K562 (cell line): ENCODE data around the gene FAM83E. TPM values are rescaled to one million over a fixed set of nuclear protein-coding genes. Genes with fewer than 3 reads are reported as not detected.
A peak's percentile ranks its signal among the peaks of the same experiment; 100 is the strongest.

Experiments used
- ATAC-seq: fragments of 200-7000 bp; cut with Tn5 transposase; 3 replicates; pipeline ENCODE4 v1.9.1; 2020; ENCODE audit warnings: moderate library complexity
- BruUV-seq: library from RNA; stranded (reverse); fragments of 400-500 nt; replicated peaks from 2 replicates; lab custom pipeline; 2021; lab: Mats Ljungman, UMichigan
- CTCF ChIA-PET: fragments of 300-600 bp; formaldehyde crosslinking; extraction: SDS; loops from one replicate; lab custom pipeline; 2021; ENCODE audit warnings: low intra/inter-chr PET ratio; lab: Yijun Ruan, JAX
- POLR2A ChIA-PET: fragments of 300-600, 350-650 bp; sonication (Branson Sonifier 250); formaldehyde crosslinking; extraction: SDS; loops from one replicate; lab custom pipeline; 2021; ENCODE audit warnings: antibody characterized with exemption, inconsistent platforms; lab: Yijun Ruan, JAX
- DNase-seq, 4 experiments: peaks; one replicate each; pipeline versions ENCODE4 v3.0.0 to v3.0.0-alpha.2; 2011 to 2018; ENCODE audit warnings: low spot score in 3 of 4, mixed read lengths in 3 of 4; ENCODE audit errors: extremely low read depth in 1 of 4
- FAIRE-seq: peaks from 2 replicates; lab custom pipeline; 2011; peaks lifted over from hg19 to GRCh38; lab: Jason Lieb, UNC
- H2AFZ ChIP-seq: 2 replicates; pipeline ENCODE4 v1.6.0; 2011; ENCODE audit warnings: low read depth, low read length, control low read depth, inconsistent platforms
- H3K27ac ChIP-seq: fragments of 200-600 bp; 3 replicates; pipeline ENCODE4 v1.8.0; 2011; ENCODE audit warnings: low read depth, mild to moderate bottlenecking, control low read depth, inconsistent platforms, low read length, moderate library complexity, mixed read lengths; ENCODE audit errors: extremely low read depth
- H3K27me3 ChIP-seq, 2 experiments: fragments of 300-600 bp in 1 of 2; 2 replicates in 1 of 2; 3 replicates in 1 of 2; pipeline versions ENCODE4 v1.6.0 to v1.8.0; 2011; ENCODE audit warnings: inconsistent platforms in 2 of 2, low read length in 2 of 2, mild to moderate bottlenecking in 1 of 2, mixed read lengths in 1 of 2, moderate library complexity in 1 of 2; ENCODE audit not compliant: control insufficient read depth in 2 of 2, insufficient read depth in 2 of 2
- H3K36me3 ChIP-seq: fragments of 300-600 bp; 3 replicates; pipeline ENCODE4 v1.8.0; 2011; ENCODE audit warnings: mild to moderate bottlenecking, low read length, inconsistent platforms; ENCODE audit not compliant: control insufficient read depth, insufficient read depth
- H3K4me1 ChIP-seq, 2 experiments: fragments of 200-600 bp in 1 of 2; replicated peaks in 1 of 2; 2 replicates in 1 of 2; 3 replicates in 1 of 2; pipeline versions ENCODE4 v1.5.1 to v1.8.0; 2011; ENCODE audit warnings: inconsistent platforms in 2 of 2, low read length in 2 of 2, mild to moderate bottlenecking in 1 of 2, mixed read lengths in 1 of 2, moderate library complexity in 1 of 2; ENCODE audit not compliant: control insufficient read depth in 2 of 2, insufficient read depth in 2 of 2
- H3K4me2 ChIP-seq: 2 replicates; pipeline ENCODE4 v1.6.1; 2011; ENCODE audit warnings: low read length, control low read depth, inconsistent platforms, mixed read lengths; ENCODE audit not compliant: insufficient read depth
- H3K4me3 ChIP-seq: fragments of 200-600 bp; sonication (generic), shearing (Covaris generic); 2 replicates; pipeline ENCODE4 v1.5.1; 2016; ENCODE audit warnings: control low read depth, inconsistent platforms
- H3K79me2 ChIP-seq: fragments of 200-600 bp; 3 replicates; pipeline ENCODE4 v1.8.0; 2011; ENCODE audit warnings: low read length, inconsistent platforms; ENCODE audit not compliant: control insufficient read depth, insufficient read depth
- H3K9ac ChIP-seq, 2 experiments: 2 replicates each; pipeline versions ENCODE4 v1.6.0 to v1.6.1; 2011; ENCODE audit warnings: low read depth in 2 of 2, low read length in 2 of 2, control low read depth in 1 of 2, inconsistent platforms in 1 of 2, mild to moderate bottlenecking in 1 of 2, mixed read lengths in 1 of 2; ENCODE audit not compliant: insufficient read depth in 1 of 2
- H3K9me1 ChIP-seq: one replicate; pipeline ENCODE4 v1.6.0; 2011; ENCODE audit warnings: inconsistent platforms, mild to moderate bottlenecking, low read length, moderate library complexity; ENCODE audit not compliant: control insufficient read depth, insufficient read depth
- H3K9me3 ChIP-seq: replicated peaks from 2 replicates; pipeline ENCODE4 v1.5.1; 2011; ENCODE audit warnings: low read depth, low read length, inconsistent platforms; ENCODE audit not compliant: control insufficient read depth, insufficient read depth
- H4K20me1 ChIP-seq: replicated peaks from 2 replicates; pipeline ENCODE4 v1.6.1; 2011; ENCODE audit warnings: low read length, inconsistent platforms, mixed read lengths; ENCODE audit not compliant: control insufficient read depth, insufficient read depth
- CREM ChIP-seq: IDR thresholded peaks from 2 replicates; pipeline ENCODE4 v1.6.1; 2014; ENCODE audit warnings: antibody characterized with exemption, low read depth
- FUS ChIP-seq: fragments of 200-400 bp; formaldehyde crosslinking; optimal IDR thresholded peaks from 2 replicates; pipeline ENCODE3; 2017; ENCODE audit warnings: low read depth, low read length
- KAT7 ChIP-seq: sonication (generic); formaldehyde crosslinking; IDR thresholded peaks from 2 replicates; pipeline ENCODE4 v1.8.0; 2022; ENCODE audit warnings: missing genetic modification reagents, mild to moderate bottlenecking, borderline replicate concordance
- RFX7 ChIP-seq: fragments of 250-450 bp; sonication (Bioruptor Pico); IDR thresholded peaks from 2 replicates; pipeline ENCODE4 v1.5.1; 2021; ENCODE audit warnings: mild to moderate bottlenecking
- ZNF174 ChIP-seq: fragments of 250-450 bp; sonication (Bioruptor Pico); IDR thresholded peaks from 2 replicates; pipeline ENCODE4 v1.4.0; 2020; ENCODE audit warnings: mild to moderate bottlenecking
- WGBS: fragments of 100-300 bp; shearing (Covaris generic); methylation state at CpG from one replicate; pipeline ENCODE4 v1.1.6; 2016; ENCODE audit warnings: low coverage, mixed read lengths; ENCODE audit not compliant: insufficient coverage; ENCODE audit errors: missing lambda C conversion rate; 5-methylcytosine and 5-hydroxymethylcytosine counted together
- in situ Hi-C: fragments of 300-500 bp; cut with MboI; formaldehyde crosslinking; loops from 4 replicates; pipeline ENCODE4 v1.15.0; 2018; ENCODE audit warnings: inconsistent platforms, mixed read lengths
- intact Hi-C: fragments of 100-400 bp; cut with micrococcal nuclease; formaldehyde crosslinking; loops from 2 replicates; pipeline ENCODE4 v1.14.2; 2022
- polyA plus RNA-seq, 8 experiments: library from polyadenylated mRNA; depleted of rRNA in 4 of 8; stranded (reverse) in 5 of 8; unstranded in 3 of 8; fragments of >200 nt; fragmentation: Nextera tagmentation in 2 of 8; fragmentation: Illumina TruSeq in 1 of 8; extraction: Ambion mirVana in 2 of 8; extraction: Trizol in 1 of 8; gene quantifications; 2 replicates each; pipeline versions ENCODE4 v1.2.1 to v1.2.3, GENCODE V29; 2011 to 2014; ENCODE audit warnings: inconsistent platforms in 1 of 8, missing spikeins in 1 of 8
- total RNA-seq, 7 experiments: library from RNA; depleted of rRNA in 6 of 7; stranded (reverse); fragments of >200 nt in 6 of 7; fragmentation: Illumina TruSeq in 2 of 7; extraction: Trizol in 2 of 7; gene quantifications; 2 replicates each; pipeline versions ENCODE4 v1.2.1 to v1.2.3, GENCODE V29; 2011 to 2021; ENCODE audit warnings: low replicate concordance in 1 of 7
- TF ChIP-seq, protein P1 (sequence below): fragments of 250-450 bp; sonication (Bioruptor Pico); IDR thresholded peaks from 2 replicates; pipeline ENCODE4 v1.5.0; 2021
- TF ChIP-seq, protein P2 (sequence below): sonication (generic); formaldehyde crosslinking; IDR thresholded peaks from 2 replicates; pipeline ENCODE4 v1.8.0; 2023; ENCODE audit warnings: mild to moderate bottlenecking, missing genetic modification reagents
- TF ChIP-seq, protein P3 (sequence below): fragments of 450-650 bp; IDR thresholded peaks from 2 replicates; pipeline ENCODE4 v1.7.0; 2016; ENCODE audit warnings: borderline replicate concordance
- TF ChIP-seq, protein P4 (sequence below): sonication (generic); formaldehyde crosslinking; IDR thresholded peaks from 2 replicates; pipeline ENCODE4 v1.8.0; 2022; ENCODE audit warnings: mild to moderate bottlenecking, missing genetic modification reagents
- TF ChIP-seq, protein P5 (sequence below), 3 experiments: fragments of 200-800 bp in 1 of 3; sonication (Bioruptor generic) in 1 of 3; sonication (generic) in 1 of 3; formaldehyde crosslinking in 1 of 3; IDR thresholded peaks; 2 replicates each; pipeline versions ENCODE4 v1.6.1 to v1.8.0; 2016 to 2022; ENCODE audit warnings: mild to moderate bottlenecking in 2 of 3, missing compliant biosample characterization in 2 of 3, missing genetic modification characterization in 2 of 3, missing genetic modification reagents in 1 of 3

FAM83E gene
- total and polyA plus RNA-seq, 9 of the 15 experiments (the other 6 are each of a cell fraction or from before 2014, with no cell fraction given): 0.15 to 0.87 (median 0.29) TPM; not detected in 4

DNA sequence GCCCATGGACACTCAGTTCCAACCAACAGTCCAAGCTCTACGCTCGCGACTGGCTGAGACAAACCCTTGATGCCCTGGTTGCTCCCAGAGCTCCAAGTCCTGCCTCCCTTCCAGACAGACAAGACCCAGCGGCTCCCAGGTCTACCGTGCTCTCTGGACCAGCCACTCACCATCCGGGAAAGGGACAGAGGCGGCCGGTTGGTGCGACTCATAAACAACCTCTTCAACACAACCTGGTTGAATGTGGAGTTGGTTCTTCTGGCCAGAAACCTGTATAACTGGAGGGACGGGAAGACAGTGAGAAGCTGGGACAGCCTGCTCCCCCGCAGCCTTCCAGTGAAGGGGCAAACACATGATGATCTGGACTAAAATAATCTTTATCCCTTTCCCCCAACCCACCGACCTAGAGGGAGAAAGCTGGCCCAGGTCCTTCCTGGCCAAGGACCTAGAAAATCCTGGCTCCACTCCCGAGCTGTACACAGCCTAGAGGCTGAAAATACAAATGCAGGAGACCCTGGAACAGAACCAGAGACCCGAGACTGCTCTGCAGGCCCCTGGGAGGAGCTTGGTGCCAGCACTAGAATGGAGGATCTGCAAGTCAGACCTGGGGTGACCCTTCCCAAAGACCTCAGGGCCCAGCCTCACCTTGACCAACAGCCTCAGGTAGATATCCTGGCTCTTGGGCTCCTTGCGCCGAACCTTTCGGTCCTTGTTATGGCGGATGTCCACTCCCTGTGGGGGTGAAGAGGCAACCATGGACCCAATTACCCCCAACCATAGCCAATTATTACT, 2.5 kb upstream of the FAM83E start:
- H3K4me1 ChIP-seq: peaks cover 30 to 63% of the 10 kb centered on the region in 2 experiments; a peak in 4 of 5 replicates
- H3K9me1 ChIP-seq: peaks cover 11% of the 10 kb centered on the region
- H3K27ac ChIP-seq: peak overlapping the region; percentile 78
- H3K4me2 ChIP-seq: peak overlapping the region; percentile 91
- DNase-seq: peak in 1 of 4 experiments; percentile 37
- BruUV-seq: no TSS peak
- in situ Hi-C loops (no loop called here), intact Hi-C loops (no loop called here)
- peak overlapping the region; percentile 64 for H3K4me3 ChIP-seq
- H3K27me3 ChIP-seq: no peaks in the 10 kb centered on the region
- no peaks in the 10 kb centered on the region for H3K9me3 ChIP-seq
- ChIA-PET CTCF (no interaction called here), POLR2A (interaction anchor here (0.6 to 4.7 kb wide), 27 partner anchors 10 to 294 kb away, joined by 3 to 85 read pairs (median 4); partner anchors contain the start of genes DBP and SPACA4)
- ATAC-seq: no peak
- peaks cover 44% of the 10 kb centered on the region for H3K79me2 ChIP-seq
- peaks cover 38% of the 10 kb centered on the region; the same call in 2 of the 3 replicates for H3K36me3 ChIP-seq
- no peak overlapping the region for H2AFZ ChIP-seq
- H4K20me1 ChIP-seq: peaks cover 37% of the 10 kb centered on the region
- no peak for FAIRE-seq
- 15% methylated on average over 18 of the region's 18 CpGs for WGBS
- H3K9ac ChIP-seq: peak overlapping the region; percentile 94
- no peak for TF ChIP-seq FUS
- 0 out of 2 replicates have a peak, but pooled peaks have one; percentile 37 for TF ChIP-seq KAT7
- TF ChIP-seq ZNF174 (CRISPR knock-in tag): no peak
- TF ChIP-seq, protein P1, sequence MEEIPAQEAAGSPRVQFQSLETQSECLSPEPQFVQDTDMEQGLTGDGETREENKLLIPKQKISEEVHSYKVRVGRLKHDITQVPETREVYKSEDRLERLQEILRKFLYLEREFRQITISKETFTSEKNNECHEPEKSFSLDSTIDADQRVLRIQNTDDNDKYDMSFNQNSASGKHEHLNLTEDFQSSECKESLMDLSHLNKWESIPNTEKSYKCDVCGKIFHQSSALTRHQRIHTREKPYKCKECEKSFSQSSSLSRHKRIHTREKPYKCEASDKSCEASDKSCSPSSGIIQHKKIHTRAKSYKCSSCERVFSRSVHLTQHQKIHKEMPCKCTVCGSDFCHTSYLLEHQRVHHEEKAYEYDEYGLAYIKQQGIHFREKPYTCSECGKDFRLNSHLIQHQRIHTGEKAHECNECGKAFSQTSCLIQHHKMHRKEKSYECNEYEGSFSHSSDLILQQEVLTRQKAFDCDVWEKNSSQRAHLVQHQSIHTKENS (CRISPR knock-in tag): no peak
- TF ChIP-seq, protein P2, sequence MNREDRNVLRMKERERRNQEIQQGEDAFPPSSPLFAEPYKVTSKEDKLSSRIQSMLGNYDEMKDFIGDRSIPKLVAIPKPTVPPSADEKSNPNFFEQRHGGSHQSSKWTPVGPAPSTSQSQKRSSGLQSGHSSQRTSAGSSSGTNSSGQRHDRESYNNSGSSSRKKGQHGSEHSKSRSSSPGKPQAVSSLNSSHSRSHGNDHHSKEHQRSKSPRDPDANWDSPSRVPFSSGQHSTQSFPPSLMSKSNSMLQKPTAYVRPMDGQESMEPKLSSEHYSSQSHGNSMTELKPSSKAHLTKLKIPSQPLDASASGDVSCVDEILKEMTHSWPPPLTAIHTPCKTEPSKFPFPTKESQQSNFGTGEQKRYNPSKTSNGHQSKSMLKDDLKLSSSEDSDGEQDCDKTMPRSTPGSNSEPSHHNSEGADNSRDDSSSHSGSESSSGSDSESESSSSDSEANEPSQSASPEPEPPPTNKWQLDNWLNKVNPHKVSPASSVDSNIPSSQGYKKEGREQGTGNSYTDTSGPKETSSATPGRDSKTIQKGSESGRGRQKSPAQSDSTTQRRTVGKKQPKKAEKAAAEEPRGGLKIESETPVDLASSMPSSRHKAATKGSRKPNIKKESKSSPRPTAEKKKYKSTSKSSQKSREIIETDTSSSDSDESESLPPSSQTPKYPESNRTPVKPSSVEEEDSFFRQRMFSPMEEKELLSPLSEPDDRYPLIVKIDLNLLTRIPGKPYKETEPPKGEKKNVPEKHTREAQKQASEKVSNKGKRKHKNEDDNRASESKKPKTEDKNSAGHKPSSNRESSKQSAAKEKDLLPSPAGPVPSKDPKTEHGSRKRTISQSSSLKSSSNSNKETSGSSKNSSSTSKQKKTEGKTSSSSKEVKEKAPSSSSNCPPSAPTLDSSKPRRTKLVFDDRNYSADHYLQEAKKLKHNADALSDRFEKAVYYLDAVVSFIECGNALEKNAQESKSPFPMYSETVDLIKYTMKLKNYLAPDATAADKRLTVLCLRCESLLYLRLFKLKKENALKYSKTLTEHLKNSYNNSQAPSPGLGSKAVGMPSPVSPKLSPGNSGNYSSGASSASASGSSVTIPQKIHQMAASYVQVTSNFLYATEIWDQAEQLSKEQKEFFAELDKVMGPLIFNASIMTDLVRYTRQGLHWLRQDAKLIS: no peak
- TF ChIP-seq RFX7 (CRISPR knock-in tag): no peak
- TF ChIP-seq, protein P3, sequence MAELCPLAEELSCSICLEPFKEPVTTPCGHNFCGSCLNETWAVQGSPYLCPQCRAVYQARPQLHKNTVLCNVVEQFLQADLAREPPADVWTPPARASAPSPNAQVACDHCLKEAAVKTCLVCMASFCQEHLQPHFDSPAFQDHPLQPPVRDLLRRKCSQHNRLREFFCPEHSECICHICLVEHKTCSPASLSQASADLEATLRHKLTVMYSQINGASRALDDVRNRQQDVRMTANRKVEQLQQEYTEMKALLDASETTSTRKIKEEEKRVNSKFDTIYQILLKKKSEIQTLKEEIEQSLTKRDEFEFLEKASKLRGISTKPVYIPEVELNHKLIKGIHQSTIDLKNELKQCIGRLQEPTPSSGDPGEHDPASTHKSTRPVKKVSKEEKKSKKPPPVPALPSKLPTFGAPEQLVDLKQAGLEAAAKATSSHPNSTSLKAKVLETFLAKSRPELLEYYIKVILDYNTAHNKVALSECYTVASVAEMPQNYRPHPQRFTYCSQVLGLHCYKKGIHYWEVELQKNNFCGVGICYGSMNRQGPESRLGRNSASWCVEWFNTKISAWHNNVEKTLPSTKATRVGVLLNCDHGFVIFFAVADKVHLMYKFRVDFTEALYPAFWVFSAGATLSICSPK: no peak
- TF ChIP-seq CREM: no peak
- TF ChIP-seq, protein P4, sequence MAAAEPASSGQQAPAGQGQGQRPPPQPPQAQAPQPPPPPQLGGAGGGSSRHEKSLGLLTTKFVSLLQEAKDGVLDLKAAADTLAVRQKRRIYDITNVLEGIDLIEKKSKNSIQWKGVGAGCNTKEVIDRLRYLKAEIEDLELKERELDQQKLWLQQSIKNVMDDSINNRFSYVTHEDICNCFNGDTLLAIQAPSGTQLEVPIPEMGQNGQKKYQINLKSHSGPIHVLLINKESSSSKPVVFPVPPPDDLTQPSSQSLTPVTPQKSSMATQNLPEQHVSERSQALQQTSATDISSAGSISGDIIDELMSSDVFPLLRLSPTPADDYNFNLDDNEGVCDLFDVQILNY: 0 out of 2 replicates have a peak, but pooled peaks have one; percentile 36
- TF ChIP-seq, protein P5, sequence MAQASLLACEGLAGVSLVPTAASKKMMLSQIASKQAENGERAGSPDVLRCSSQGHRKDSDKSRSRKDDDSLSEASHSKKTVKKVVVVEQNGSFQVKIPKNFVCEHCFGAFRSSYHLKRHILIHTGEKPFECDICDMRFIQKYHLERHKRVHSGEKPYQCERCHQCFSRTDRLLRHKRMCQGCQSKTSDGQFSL (CRISPR knock-in tag; IDR thresholded peaks at IDR 0.05): peak; percentile 37; the same call in 1 of the 2 replicates
- TF ChIP-seq, protein P5 (tag; IDR thresholded peaks at IDR 0.05): no peak
